ENCODE data around the gene IGFBP5.

GRCh38 chr2:216664593-216665034 is 30.7 kb downstream of the IGFBP5 start:
- TF ChIP-seq EGR1 (IDR thresholded peaks at IDR 0.05; ENCODE audit: low read depth in 2 of 2) (no peak), CTCF (IDR thresholded peaks at IDR 0.05; ENCODE audit: low read depth, low read length, missing input control) (no peak), RXRA (IDR thresholded peaks at IDR 0.05) (no peak), GABPA (IDR thresholded peaks at IDR 0.05 in 1 of 2, conservative IDR thresholded peaks at IDR 0.05 in 1 of 2) (no peak), TAF1 (conservative IDR thresholded peaks at IDR 0.05) (no peak), MAX (IDR thresholded peaks at IDR 0.05) (no peak), RAD21 (IDR thresholded peaks at IDR 0.05) (peak; percentile 11 to 27)
